Gastrocnemius medialis (tissue), 4 donors: ENCODE data around the gene LAX1.

Source experiments
- CTCF ChIP-seq, 5 experiments: fragments of 450-650 bp in 3 of 5; fragments of 200-600 bp in 2 of 5; sonication (generic) in 2 of 5; IDR thresholded peaks in 4 of 5; conservative IDR thresholded peaks in 1 of 5; 1 replicate in 4 of 5; 2 replicates in 1 of 5; pipeline ENCODE4 v1.5.1; 2016 to 2019; ENCODE audit warnings: antibody characterized with exemption in 5 of 5, mild to moderate bottlenecking in 3 of 5, moderate library complexity in 3 of 5
- POLR2A ChIP-seq, 2 donors: fragments of 450-650 bp; IDR thresholded peaks; one replicate each; pipeline ENCODE4 v1.6.1; 2017; ENCODE audit warnings: antibody characterized with exemption in 2 of 2, mild to moderate bottlenecking in 2 of 2, moderate library complexity in 2 of 2

GRCh38 chr1:203717120-203717519 is 47.9 kb upstream of the LAX1 start:
- TF ChIP-seq CTCF (IDR thresholded peaks at IDR 0.05 in 4 of 5, conservative IDR thresholded peaks at IDR 0.05 in 1 of 5) (no peak), POLR2A (IDR thresholded peaks at IDR 0.05) (no peak)
